ENCODE data around the gene TECTA.

DNA sequence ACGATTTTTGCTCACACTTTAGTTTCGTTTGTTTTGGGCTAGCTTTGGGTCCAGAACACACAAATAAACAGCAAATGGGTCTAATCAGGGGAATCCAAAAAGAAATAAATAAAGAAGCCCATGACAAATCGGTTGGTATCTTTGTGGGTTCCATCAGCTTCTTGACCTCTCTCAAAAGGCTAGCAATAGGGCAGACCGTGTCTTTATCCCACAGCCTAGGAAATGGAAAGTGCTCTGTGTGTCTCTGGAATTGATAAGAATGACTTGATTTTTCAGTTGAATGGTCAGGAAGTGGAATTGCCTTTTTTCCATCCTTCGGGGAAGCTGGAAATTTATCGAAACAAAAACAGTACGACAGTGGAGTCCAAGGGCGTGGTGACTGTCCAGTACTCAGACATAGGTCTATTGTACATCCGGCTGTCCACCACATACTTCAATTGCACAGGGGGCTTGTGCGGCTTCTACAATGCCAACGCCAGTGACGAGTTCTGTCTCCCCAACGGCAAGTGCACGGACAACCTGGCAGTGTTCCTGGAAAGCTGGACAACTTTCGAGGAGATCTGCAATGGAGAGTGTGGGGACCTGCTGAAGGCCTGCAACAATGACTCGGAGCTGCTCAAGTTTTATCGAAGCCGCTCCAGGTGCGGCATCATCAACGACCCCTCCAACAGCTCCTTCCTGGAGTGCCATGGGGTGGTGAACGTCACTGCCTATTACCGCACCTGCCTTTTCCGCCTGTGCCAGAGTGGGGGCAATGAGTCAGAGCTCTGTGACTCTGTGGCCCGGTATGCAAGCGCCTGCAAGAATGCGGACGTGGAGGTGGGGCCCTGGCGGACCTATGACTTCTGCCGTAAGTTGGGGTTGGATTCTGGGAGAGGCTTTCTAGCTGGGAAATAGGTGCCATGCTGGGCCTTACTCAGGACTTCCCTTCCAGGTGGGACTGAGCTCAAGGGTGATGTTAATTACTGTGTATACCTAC lies 28.6 kb downstream of the TECTA start:
- TF ChIP-seq, protein P1, sequence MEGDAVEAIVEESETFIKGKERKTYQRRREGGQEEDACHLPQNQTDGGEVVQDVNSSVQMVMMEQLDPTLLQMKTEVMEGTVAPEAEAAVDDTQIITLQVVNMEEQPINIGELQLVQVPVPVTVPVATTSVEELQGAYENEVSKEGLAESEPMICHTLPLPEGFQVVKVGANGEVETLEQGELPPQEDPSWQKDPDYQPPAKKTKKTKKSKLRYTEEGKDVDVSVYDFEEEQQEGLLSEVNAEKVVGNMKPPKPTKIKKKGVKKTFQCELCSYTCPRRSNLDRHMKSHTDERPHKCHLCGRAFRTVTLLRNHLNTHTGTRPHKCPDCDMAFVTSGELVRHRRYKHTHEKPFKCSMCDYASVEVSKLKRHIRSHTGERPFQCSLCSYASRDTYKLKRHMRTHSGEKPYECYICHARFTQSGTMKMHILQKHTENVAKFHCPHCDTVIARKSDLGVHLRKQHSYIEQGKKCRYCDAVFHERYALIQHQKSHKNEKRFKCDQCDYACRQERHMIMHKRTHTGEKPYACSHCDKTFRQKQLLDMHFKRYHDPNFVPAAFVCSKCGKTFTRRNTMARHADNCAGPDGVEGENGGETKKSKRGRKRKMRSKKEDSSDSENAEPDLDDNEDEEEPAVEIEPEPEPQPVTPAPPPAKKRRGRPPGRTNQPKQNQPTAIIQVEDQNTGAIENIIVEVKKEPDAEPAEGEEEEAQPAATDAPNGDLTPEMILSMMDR (IDR thresholded peaks at IDR 0.05; ENCODE audit: borderline replicate concordance, extremely low read depth, low read length, poor library complexity, severe bottlenecking) = no peak
- TF ChIP-seq EZH2 (IDR thresholded peaks at IDR 0.05; ENCODE audit: borderline replicate concordance, low read depth, low read length, severe bottlenecking) = no peak
